HG02798 (cell line): ENCODE results near the gene NAAA.
"Not testable (repeated sequence)": the region's sequence is repeated elsewhere in the genome, so short reads cannot be mapped to it uniquely, and the experiment has no call there.

Experiments
- ATAC-seq: cut with Tn5 transposase; IDR thresholded peaks from one replicate; pipeline ENCODE4 v1.9.1; 2021; ENCODE audit warnings: mild to moderate bottlenecking; ENCODE audit not compliant: unreplicated experiment, poor library complexity

The NAAA gene

GRCh38 chr4:75921910-75922309 lies 18.9 kb downstream of the NAAA start:
- no peak for ATAC-seq

GRCh38 chr4:75920327-75920726 lies 20.5 kb downstream of the NAAA start:
- ATAC-seq = no peak

GRCh38 chr4:75919920-75920319 lies 20.9 kb downstream of the NAAA start:
- ATAC-seq = no peak

GRCh38 chr4:75916091-75916661 lies 24.6 kb downstream of the NAAA start:
- peak; percentile 60 for ATAC-seq

- no peak for ATAC-seq
These were observed 27.8 kb downstream of the NAAA start for GRCh38 chr4:75912968-75913367.

- ATAC-seq = not testable (repeated sequence)
These were observed 30.0 kb downstream of the NAAA start for GRCh38 chr4:75910831-75911230.

- no peak for ATAC-seq
These were observed 31.4 kb downstream of the NAAA start for GRCh38 chr4:75909405-75909804.

- ATAC-seq = no peak
These were observed 32.3 kb downstream of the NAAA start for GRCh38 chr4:75908555-75908954.

- no peak for ATAC-seq
These were observed 32.8 kb downstream of the NAAA start for GRCh38 chr4:75907966-75908365.

GRCh38 chr4:75904076-75904475 lies 36.7 kb downstream of the NAAA start:
- no peak for ATAC-seq

GRCh38 chr4:75902352-75902751 lies 38.5 kb downstream of the NAAA start, which contains the start of gene PPEF2:
Gene PPEF2 (minus strand): TSS chr4:75902452. CDS start chr4:75896325, 6,127 bp downstream.
- ATAC-seq = no peak

- ATAC-seq = no peak
These were observed 42.3 kb downstream of the NAAA start for GRCh38 chr4:75898536-75898935.

GRCh38 chr4:75895744-75896314 lies 45.0 kb downstream of the NAAA start:
- ATAC-seq = no peak

- no peak for ATAC-seq
These were observed 48.3 kb downstream of the NAAA start for GRCh38 chr4:75892508-75892907.

- no peak for ATAC-seq
These were observed 49.2 kb downstream of the NAAA start for GRCh38 chr4:75891611-75892010.

GRCh38 chr4:75889537-75890199 lies 51.1 kb downstream of the NAAA start:
- no peak for ATAC-seq

- no peak for ATAC-seq
These were observed 54.7 kb downstream of the NAAA start for GRCh38 chr4:75886104-75886503.

- ATAC-seq = no peak
These were observed 59.3 kb downstream of the NAAA start for GRCh38 chr4:75881476-75881875.

- ATAC-seq = no peak
These were observed 60.5 kb downstream of the NAAA start for GRCh38 chr4:75880278-75880677.

GRCh38 chr4:75878246-75878756 lies 62.5 kb downstream of the NAAA start:
- no peak for ATAC-seq

GRCh38 chr4:75876218-75876617 lies 64.6 kb downstream of the NAAA start:
- no peak for ATAC-seq

GRCh38 chr4:75869100-75869499 lies 71.7 kb downstream of the NAAA start:
- ATAC-seq = no peak
